GM20000 (cell line): ENCODE data around the gene AAMP.

Experiments
- DNase-seq: peaks from one replicate; pipeline ENCODE4 v3.0.0; 2012; ENCODE audit warnings: low spot score
- TF ChIP-seq, protein P1 (sequence below): IDR thresholded peaks from 2 replicates; pipeline ENCODE4 v1.5.1; 2012; ENCODE audit warnings: mild to moderate bottlenecking, control low read depth; ENCODE audit errors: extremely low read depth, missing control alignments

The AAMP gene

DNA sequence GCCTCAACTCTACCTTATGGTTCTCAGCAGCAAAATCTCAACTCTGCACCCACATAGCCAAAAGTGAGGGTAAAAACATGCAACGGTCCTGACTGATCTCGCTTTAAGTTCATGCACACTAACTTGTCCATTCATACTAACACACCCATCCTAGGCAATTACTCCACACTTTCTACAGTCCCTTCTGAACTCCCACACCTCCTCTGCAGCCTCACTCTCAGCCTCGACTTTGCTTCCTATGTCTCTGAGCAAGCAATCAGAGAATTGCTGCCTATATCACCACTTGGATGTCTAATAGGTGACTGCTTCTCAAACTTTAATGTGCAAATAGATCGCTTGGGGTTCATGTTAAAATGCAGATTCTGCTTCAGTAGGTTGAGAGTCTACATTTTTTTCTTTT, 30.2 kb upstream of the AAMP start:
- DNase-seq, result no peak
- TF ChIP-seq, protein P1, sequence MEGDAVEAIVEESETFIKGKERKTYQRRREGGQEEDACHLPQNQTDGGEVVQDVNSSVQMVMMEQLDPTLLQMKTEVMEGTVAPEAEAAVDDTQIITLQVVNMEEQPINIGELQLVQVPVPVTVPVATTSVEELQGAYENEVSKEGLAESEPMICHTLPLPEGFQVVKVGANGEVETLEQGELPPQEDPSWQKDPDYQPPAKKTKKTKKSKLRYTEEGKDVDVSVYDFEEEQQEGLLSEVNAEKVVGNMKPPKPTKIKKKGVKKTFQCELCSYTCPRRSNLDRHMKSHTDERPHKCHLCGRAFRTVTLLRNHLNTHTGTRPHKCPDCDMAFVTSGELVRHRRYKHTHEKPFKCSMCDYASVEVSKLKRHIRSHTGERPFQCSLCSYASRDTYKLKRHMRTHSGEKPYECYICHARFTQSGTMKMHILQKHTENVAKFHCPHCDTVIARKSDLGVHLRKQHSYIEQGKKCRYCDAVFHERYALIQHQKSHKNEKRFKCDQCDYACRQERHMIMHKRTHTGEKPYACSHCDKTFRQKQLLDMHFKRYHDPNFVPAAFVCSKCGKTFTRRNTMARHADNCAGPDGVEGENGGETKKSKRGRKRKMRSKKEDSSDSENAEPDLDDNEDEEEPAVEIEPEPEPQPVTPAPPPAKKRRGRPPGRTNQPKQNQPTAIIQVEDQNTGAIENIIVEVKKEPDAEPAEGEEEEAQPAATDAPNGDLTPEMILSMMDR, result no peak

GRCh38 chr2:218298314-218298875, 28.5 kb upstream of the AAMP start:
- TF ChIP-seq, protein P1, result no peak

DNA sequence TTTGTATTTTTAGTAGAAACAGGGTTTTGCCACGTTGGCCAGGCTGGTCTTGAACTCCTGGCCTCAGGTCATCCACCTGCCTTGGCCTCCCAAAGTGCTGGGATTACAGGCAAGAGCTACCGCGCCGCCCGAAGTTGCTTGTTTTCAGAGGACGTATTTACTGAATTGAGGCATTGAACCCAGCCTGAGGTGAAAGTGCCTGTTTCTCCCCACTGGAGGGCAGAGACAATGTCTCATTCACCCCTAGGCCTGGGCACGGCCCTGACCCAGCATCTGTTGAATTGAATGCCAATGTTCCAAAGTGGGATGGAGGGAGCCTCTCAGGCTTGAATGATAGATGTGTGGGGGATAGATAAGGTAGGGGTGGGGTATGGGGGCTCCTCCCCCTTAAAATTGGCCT, 26.9 kb upstream of the AAMP start:
- TF ChIP-seq, protein P1, result no peak
- no peak for DNase-seq

More at GRCh38 chr2:218298314-218298875, 28.5 kb upstream of the AAMP start:
- no peak for DNase-seq

- TF ChIP-seq, protein P1, result no peak
- no peak for DNase-seq
Observed at GRCh38 chr2:218296200-218296599, 26.3 kb upstream of the AAMP start.

GRCh38 chr2:218295029-218295428, 25.1 kb upstream of the AAMP start:
- DNase-seq, result no peak
- TF ChIP-seq, protein P1, result no peak

DNA sequence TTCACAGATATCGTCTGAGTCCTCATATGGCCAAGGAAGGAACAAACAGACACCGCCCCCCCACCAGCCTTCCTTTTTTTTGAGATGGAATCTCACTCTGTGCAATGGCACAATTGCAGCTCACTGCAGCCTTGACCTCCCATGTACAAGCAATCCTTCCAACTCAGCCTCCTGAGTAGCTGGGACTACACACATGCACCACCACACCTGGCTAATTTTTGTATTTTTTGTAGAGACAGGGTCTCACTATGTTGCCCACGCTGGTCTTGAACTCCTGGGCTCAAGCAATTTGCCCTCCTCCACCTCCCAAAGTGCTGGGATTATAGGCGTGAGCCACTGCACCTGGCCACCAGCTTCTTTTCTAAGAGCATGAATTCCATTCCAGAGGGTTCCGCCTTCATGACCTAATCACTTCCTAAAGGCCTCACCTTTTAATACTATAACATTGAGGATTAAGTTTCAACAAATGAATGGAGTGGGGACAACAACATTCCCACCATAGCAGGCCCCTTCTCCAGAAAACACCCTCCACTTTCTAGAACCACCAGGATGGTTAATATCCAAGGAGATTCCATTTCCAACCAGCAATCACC, 24.6 kb upstream of the AAMP start:
- TF ChIP-seq, protein P1, result no peak
- no peak for DNase-seq

GRCh38 chr2:218293715-218294429, 23.9 kb upstream of the AAMP start:
- DNase-seq, result no peak

More at GRCh38 chr2:218293715-218294429, 23.9 kb upstream of the AAMP start:
- TF ChIP-seq, protein P1, result no peak
